ENCODE measurements around the gene SENP8.

SENP8 gene

GRCh38 chr15:72174551-72175165, 56.5 kb downstream of the SENP8 start:
- no peaks in the 10 kb centered on the region for H3K4me1 ChIP-seq (ENCODE audit: low read depth, poor library complexity, severe bottlenecking)
- no peak overlapping the region for H2AFZ ChIP-seq (ENCODE audit: low read depth)
- H3K9ac ChIP-seq: no peak overlapping the region
- no peak overlapping the region for H3K27ac ChIP-seq
- H4K20me1 ChIP-seq (ENCODE audit: insufficient read depth): no peaks in the 10 kb centered on the region
- no peak overlapping the region for H3K4me2 ChIP-seq
- TF ChIP-seq, protein P1, sequence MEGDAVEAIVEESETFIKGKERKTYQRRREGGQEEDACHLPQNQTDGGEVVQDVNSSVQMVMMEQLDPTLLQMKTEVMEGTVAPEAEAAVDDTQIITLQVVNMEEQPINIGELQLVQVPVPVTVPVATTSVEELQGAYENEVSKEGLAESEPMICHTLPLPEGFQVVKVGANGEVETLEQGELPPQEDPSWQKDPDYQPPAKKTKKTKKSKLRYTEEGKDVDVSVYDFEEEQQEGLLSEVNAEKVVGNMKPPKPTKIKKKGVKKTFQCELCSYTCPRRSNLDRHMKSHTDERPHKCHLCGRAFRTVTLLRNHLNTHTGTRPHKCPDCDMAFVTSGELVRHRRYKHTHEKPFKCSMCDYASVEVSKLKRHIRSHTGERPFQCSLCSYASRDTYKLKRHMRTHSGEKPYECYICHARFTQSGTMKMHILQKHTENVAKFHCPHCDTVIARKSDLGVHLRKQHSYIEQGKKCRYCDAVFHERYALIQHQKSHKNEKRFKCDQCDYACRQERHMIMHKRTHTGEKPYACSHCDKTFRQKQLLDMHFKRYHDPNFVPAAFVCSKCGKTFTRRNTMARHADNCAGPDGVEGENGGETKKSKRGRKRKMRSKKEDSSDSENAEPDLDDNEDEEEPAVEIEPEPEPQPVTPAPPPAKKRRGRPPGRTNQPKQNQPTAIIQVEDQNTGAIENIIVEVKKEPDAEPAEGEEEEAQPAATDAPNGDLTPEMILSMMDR (conservative IDR thresholded peaks at IDR 0.05; ENCODE audit: low read depth, low read length): no peak
- H3K27me3 ChIP-seq (ENCODE audit: insufficient read depth, low read depth): no peaks in the 10 kb centered on the region
- no peaks in the 10 kb centered on the region for H3K36me3 ChIP-seq (ENCODE audit: insufficient read depth)
- H3K4me3 ChIP-seq (IDR thresholded peaks at IDR 0.05; ENCODE audit: insufficient read depth, low read depth, low read length): no peak overlapping the region
- no peaks in the 10 kb centered on the region for H3K79me2 ChIP-seq (ENCODE audit: insufficient read depth, low read depth)

DNA sequence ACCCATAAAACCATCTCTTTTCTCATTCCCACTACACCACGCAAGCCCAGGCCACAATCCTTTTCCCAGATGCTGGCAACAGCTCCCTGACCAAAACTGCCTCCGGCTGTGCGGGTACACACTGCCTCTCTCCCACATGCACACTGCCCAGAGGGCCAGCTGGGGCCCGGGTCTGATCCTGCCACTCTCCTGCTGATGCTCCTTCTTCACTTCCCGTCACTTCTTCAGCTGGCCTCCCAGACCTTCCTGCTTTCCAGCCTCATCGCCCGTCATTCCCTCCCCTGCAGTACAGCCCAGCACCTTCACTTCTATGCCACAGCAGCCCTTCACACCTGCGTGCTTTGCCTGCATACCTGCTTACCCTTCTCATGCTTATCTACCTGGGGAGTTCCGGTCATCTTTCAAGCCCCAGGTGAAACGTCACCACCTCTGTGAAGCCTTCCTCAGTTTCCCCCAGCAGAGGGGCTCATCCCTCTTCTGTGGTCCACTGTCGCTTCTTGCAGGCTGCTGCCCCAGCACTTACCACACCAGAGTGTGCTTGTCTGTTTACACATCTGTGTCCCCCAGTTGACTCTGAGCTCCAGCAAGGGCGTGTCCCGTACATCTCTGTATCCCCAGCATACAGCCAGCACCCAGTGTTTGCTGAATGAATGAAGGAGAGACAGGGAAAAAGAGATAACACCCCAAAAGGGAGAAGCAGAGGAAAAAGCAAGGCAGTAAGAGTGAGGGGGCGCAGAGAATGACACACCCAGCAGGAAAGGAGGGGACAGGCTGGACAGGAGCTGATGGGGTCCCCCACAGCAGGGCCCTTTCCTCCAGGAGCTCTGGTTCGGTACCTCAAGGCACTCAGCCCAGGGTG, 57.2 kb downstream of the SENP8 start:
- Histone ChIP-seq H3K4me2 (no peak overlapping the region), H3K4me3 (IDR thresholded peaks at IDR 0.05; ENCODE audit: insufficient read depth, low read depth, low read length) (no peak overlapping the region), H3K79me2 (ENCODE audit: insufficient read depth, low read depth) (no peaks in the 10 kb centered on the region), H3K27me3 (ENCODE audit: insufficient read depth, low read depth) (no peaks in the 10 kb centered on the region), H3K36me3 (ENCODE audit: insufficient read depth) (no peaks in the 10 kb centered on the region), H2AFZ (ENCODE audit: low read depth) (no peak overlapping the region), H3K27ac (no peak overlapping the region), H3K4me1 (ENCODE audit: low read depth, poor library complexity, severe bottlenecking) (no peaks in the 10 kb centered on the region), H3K9ac (no peak overlapping the region), H4K20me1 (ENCODE audit: insufficient read depth) (no peaks in the 10 kb centered on the region)
- TF ChIP-seq, protein P1 (conservative IDR thresholded peaks at IDR 0.05; ENCODE audit: low read depth, low read length): no peak

DNA sequence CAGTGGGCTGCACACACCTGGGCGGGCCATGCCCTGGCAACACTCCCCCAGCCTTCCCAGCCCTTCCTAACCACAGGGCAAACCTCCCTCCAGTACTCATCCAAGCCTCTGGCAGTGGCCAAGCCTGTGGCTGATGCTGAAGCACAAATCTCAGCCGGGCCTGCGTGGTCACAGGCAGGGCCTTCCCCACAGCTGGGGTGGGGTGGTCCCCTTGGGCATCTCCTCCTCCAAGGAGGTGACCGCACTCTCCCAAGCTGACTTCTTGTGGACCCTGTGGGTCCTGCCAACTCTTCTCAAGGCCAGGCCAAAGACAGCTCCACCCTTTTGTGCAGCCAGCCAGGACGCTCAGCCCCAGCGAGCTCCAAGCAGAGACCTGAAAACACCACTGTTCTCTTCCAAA, 58.0 kb downstream of the SENP8 start:
- Histone ChIP-seq H3K27me3 (ENCODE audit: insufficient read depth, low read depth) (no peaks in the 10 kb centered on the region), H3K4me1 (ENCODE audit: low read depth, poor library complexity, severe bottlenecking) (no peaks in the 10 kb centered on the region), H3K9ac (no peak overlapping the region), H3K36me3 (ENCODE audit: insufficient read depth) (no peaks in the 10 kb centered on the region), H4K20me1 (ENCODE audit: insufficient read depth) (no peaks in the 10 kb centered on the region), H3K79me2 (ENCODE audit: insufficient read depth, low read depth) (no peaks in the 10 kb centered on the region), H2AFZ (ENCODE audit: low read depth) (no peak overlapping the region), H3K27ac (no peak overlapping the region), H3K4me2 (no peak overlapping the region), H3K4me3 (IDR thresholded peaks at IDR 0.05; ENCODE audit: insufficient read depth, low read depth, low read length) (no peak overlapping the region)
- TF ChIP-seq, protein P1 (conservative IDR thresholded peaks at IDR 0.05; ENCODE audit: low read depth, low read length): no peak

DNA sequence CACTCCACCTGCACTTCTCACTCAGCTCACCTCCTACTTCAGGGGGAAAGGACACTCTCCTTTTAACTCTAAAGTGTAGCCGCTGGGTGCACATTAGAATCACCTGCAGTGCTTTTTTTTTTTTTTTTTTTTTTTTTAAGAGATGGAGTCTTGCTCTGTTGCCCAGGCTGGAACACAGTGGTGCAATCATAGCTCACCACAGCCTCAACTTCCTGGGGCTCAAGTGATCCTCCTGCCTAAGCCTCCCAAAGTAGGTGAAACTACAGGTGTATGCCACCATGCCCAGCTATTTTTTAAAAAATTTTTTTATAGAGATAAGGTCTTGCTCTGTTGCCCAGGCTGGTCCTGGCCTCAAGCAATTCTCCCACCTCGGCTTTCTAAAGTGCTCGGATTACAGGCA, 58.5 kb downstream of the SENP8 start:
- no peak overlapping the region for H2AFZ ChIP-seq (ENCODE audit: low read depth)
- H3K27ac ChIP-seq: no peak overlapping the region
- no peak overlapping the region for H3K4me3 ChIP-seq (IDR thresholded peaks at IDR 0.05; ENCODE audit: insufficient read depth, low read depth, low read length)
- H4K20me1 ChIP-seq (ENCODE audit: insufficient read depth): no peaks in the 10 kb centered on the region
- H3K4me1 ChIP-seq (ENCODE audit: low read depth, poor library complexity, severe bottlenecking): no peaks in the 10 kb centered on the region
- H3K9ac ChIP-seq: no peak overlapping the region
- TF ChIP-seq, protein P1 (conservative IDR thresholded peaks at IDR 0.05; ENCODE audit: low read depth, low read length): no peak
- H3K79me2 ChIP-seq (ENCODE audit: insufficient read depth, low read depth): no peaks in the 10 kb centered on the region
- H3K27me3 ChIP-seq (ENCODE audit: insufficient read depth, low read depth): no peaks in the 10 kb centered on the region
- no peak overlapping the region for H3K4me2 ChIP-seq
- H3K36me3 ChIP-seq (ENCODE audit: insufficient read depth): no peaks in the 10 kb centered on the region
